HCT116 (cell line): Measurements from ENCODE around the gene ZSWIM4. TPM values are rescaled to one million over a fixed set of nuclear protein-coding genes. Genes with fewer than 3 reads are reported as not detected.

Experiments used
- ATAC-seq: fragments of 200-7000 bp; cut with Tn5 transposase; 2 replicates; pipeline ENCODE4 v1.9.1; 2020; ENCODE audit warnings: mild to moderate bottlenecking, moderate library complexity
- BruUV-seq: library from RNA; stranded (reverse); fragments of 400-500 nt; replicated peaks from 2 replicates; lab custom pipeline; 2021; lab: Mats Ljungman, UMichigan
- CTCF ChIA-PET: fragments of 300-600 bp; sonication (Branson Sonifier 250); formaldehyde crosslinking; loops from one replicate; lab custom pipeline; 2021; ENCODE audit warnings: antibody characterized with exemption; lab: Charles Lee
- POLR2A ChIA-PET: fragments of 300-600, 350-600 bp; sonication (Branson Sonifier 250); formaldehyde crosslinking; loops from one replicate; lab custom pipeline; 2021; ENCODE audit warnings: antibody characterized with exemption; lab: Charles Lee
- RAD21 ChIA-PET, 2 experiments: fragments of 300-600 bp; sonication (Branson Sonifier 250); formaldehyde crosslinking; loops; one replicate each; lab custom pipeline; 2023; ENCODE audit warnings: low total read pairs in 2 of 2; ENCODE audit not compliant: uncharacterized antibody in 2 of 2, unreplicated experiment in 2 of 2, low non-redundant PET in 1 of 2; lab: Charles Lee
- DNase-seq: peaks from one replicate; pipeline ENCODE4 v3.0.0-alpha.2; 2010; ENCODE audit warnings: low read depth, low spot score
- H2AFZ ChIP-seq: fragments of 200-600 bp; shearing (Covaris generic), sonication (generic); 2 replicates; pipeline ENCODE4 v1.6.1; 2017; ENCODE audit warnings: low read depth, mixed run types, mixed read lengths, antibody characterized with exemption, low read length; ENCODE audit not compliant: poor library complexity, severe bottlenecking
- H3K27ac ChIP-seq: 2 replicates; pipeline ENCODE4 v1.5.1; 2012; ENCODE audit warnings: low read depth, low read length
- H3K27me3 ChIP-seq: fragments of 200-600 bp; sonication (generic); 2 replicates; pipeline ENCODE4 v1.6.1; 2016; ENCODE audit warnings: mixed run types, low read length, mixed read lengths; ENCODE audit not compliant: insufficient read depth
- H3K36me3 ChIP-seq, 2 experiments: fragments of 200-500 bp in 1 of 2; fragments of 200-600 bp in 1 of 2; sonication (Bioruptor generic) in 1 of 2; sonication (generic) in 1 of 2; 2 replicates each; pipeline versions ENCODE4 v1.5.1 to v1.6.1; 2014 to 2016; ENCODE audit warnings: low read length in 2 of 2, inconsistent platforms in 1 of 2, mixed read lengths in 1 of 2, mixed run types in 1 of 2; ENCODE audit not compliant: insufficient read depth in 2 of 2, control insufficient read depth in 1 of 2
- H3K4me1 ChIP-seq, 2 experiments: fragments of 200-600 bp in 1 of 2; sonication (generic) in 1 of 2; 2 replicates each; pipeline versions ENCODE4 v1.5.1 to v1.6.1; 2012 to 2017; ENCODE audit warnings: low read length in 2 of 2, inconsistent platforms in 1 of 2, mild to moderate bottlenecking in 1 of 2, mixed read lengths in 1 of 2, mixed run types in 1 of 2, moderate library complexity in 1 of 2; ENCODE audit not compliant: insufficient read depth in 2 of 2, control insufficient read depth in 1 of 2
- H3K4me2 ChIP-seq: fragments of 200-600 bp; sonication (generic); 2 replicates; pipeline ENCODE4 v1.6.1; 2017; ENCODE audit warnings: mixed run types, low read length, mixed read lengths
- H3K4me3 ChIP-seq, 2 experiments: fragments of 200-600 bp in 1 of 2; sonication (generic) in 1 of 2; replicated peaks in 1 of 2; 2 replicates each; pipeline ENCODE4 v1.5.1; 2011 to 2016; ENCODE audit warnings: low read length in 2 of 2, control low read depth in 1 of 2, low read depth in 1 of 2, mild to moderate bottlenecking in 1 of 2, mixed read lengths in 1 of 2, mixed run types in 1 of 2
- H3K79me2 ChIP-seq: fragments of 200-600 bp; sonication (generic); 2 replicates; pipeline ENCODE4 v1.6.1; 2017; ENCODE audit warnings: mild to moderate bottlenecking, mixed run types, low read length, moderate library complexity, mixed read lengths; ENCODE audit not compliant: insufficient read depth
- H3K9ac ChIP-seq: fragments of 200-600 bp; sonication (generic); 2 replicates; pipeline ENCODE4 v1.6.1; 2016; ENCODE audit warnings: low read length, mixed read lengths
- H3K9me2 ChIP-seq: fragments of 200-600 bp; sonication (generic), shearing (Covaris generic); 2 replicates; pipeline ENCODE4 v1.6.1; 2017; ENCODE audit warnings: mixed run types, mild to moderate bottlenecking, moderate library complexity; ENCODE audit not compliant: insufficient read depth
- H3K9me3 ChIP-seq, 2 experiments: fragments of 200-500 bp in 1 of 2; fragments of 200-600 bp in 1 of 2; sonication (Bioruptor generic) in 1 of 2; sonication (generic) in 1 of 2; 2 replicates each; pipeline ENCODE4 v1.6.1; 2014 to 2017; ENCODE audit warnings: low read length in 2 of 2, mixed read lengths in 2 of 2, inconsistent platforms in 1 of 2, low read depth in 1 of 2, mild to moderate bottlenecking in 1 of 2, mixed run types in 1 of 2, moderate library complexity in 1 of 2; ENCODE audit not compliant: control insufficient read depth in 1 of 2, insufficient read depth in 1 of 2
- H4K20me1 ChIP-seq: fragments of 200-600 bp; sonication (generic), shearing (Covaris generic); 2 replicates; pipeline ENCODE4 v1.6.1; 2017; ENCODE audit warnings: mixed run types, mild to moderate bottlenecking, moderate library complexity; ENCODE audit not compliant: insufficient read depth
- CBX3 ChIP-seq: IDR thresholded peaks from 2 replicates; pipeline ENCODE4 v1.6.1; 2012; ENCODE audit warnings: low read depth
- CEBPB ChIP-seq: IDR thresholded peaks from 2 replicates; pipeline ENCODE4 v1.6.1; 2012; ENCODE audit warnings: low read depth
- EGR1 ChIP-seq: IDR thresholded peaks from 2 replicates; pipeline ENCODE4 v1.6.1; 2012; ENCODE audit warnings: low read depth
- EZH2 ChIP-seq: fragments of 200-600 bp; sonication (generic); IDR thresholded peaks from 2 replicates; pipeline ENCODE4 v1.6.1; 2017; ENCODE audit warnings: antibody characterized with exemption, mixed run types
- EZH2phosphoT487 ChIP-seq: fragments of 200-600 bp; IDR thresholded peaks from 2 replicates; pipeline ENCODE4 v1.6.1; 2018; ENCODE audit warnings: antibody characterized with exemption, borderline replicate concordance
- JUND ChIP-seq: IDR thresholded peaks from 2 replicates; pipeline ENCODE4 v1.6.1; 2012
- ZNF274 ChIP-seq: fragments of 200-500 bp; sonication (Bioruptor generic); IDR thresholded peaks from 2 replicates; pipeline ENCODE4 v1.6.1; 2014; ENCODE audit warnings: mild to moderate bottlenecking, low read depth, low read length, inconsistent platforms
- intact Hi-C: fragments of 100-400 bp; cut with micrococcal nuclease; formaldehyde crosslinking; loops from 2 replicates; pipeline ENCODE4 v1.10.0; 2022
- total RNA-seq: library from RNA; stranded (reverse); gene quantifications from one replicate; pipeline ENCODE4 v1.2.1, GENCODE V29; 2021; ENCODE audit not compliant: unreplicated experiment
- TF ChIP-seq, protein P1 (sequence below): IDR thresholded peaks from 2 replicates; pipeline ENCODE4 v1.6.1; 2011; ENCODE audit warnings: mild to moderate bottlenecking, low read length, moderate library complexity; ENCODE audit not compliant: insufficient replicate concordance; ENCODE audit errors: extremely low read depth
- TF ChIP-seq, protein P2 (sequence below), 3 experiments: fragments of 200-600 bp in 1 of 3; sonication (generic) in 1 of 3; IDR thresholded peaks in 2 of 3; conservative IDR thresholded peaks in 1 of 3; 2 replicates each; pipeline ENCODE4 v1.5.1; 2012 to 2017; ENCODE audit warnings: low read depth in 2 of 3, low read length in 2 of 3, antibody characterized with exemption in 1 of 3, borderline replicate concordance in 1 of 3, control low read depth in 1 of 3, mild to moderate bottlenecking in 1 of 3, mixed read lengths in 1 of 3, mixed run types in 1 of 3, moderate library complexity in 1 of 3; ENCODE audit not compliant: insufficient read depth in 1 of 3

Gene ZSWIM4
- total RNA-seq, 1 experiment from 2014 or later = 9.8 TPM

DNA sequence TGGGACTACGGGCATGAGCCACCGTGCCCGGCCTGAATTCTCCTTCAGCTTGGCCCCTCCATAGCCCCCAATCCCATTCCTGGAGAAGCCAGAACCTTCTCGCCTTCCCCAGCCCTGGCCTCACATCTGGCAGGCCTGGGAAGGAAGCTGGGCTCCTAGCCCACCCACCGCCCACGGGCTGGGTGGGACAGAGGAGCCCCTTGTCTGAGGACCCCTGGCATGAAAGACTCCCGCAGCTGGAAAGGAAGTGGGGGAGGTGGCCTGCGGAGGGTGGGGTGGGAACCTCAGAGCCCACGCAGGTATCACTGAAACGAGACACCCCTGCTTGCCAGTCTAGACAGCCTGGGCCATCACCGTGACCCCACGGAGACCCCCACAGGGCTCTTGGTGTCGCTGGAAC, 74.0 kb downstream of the ZSWIM4 start:
- H3K4me3 ChIP-seq = no peak overlapping the region
- TF ChIP-seq, protein P1, sequence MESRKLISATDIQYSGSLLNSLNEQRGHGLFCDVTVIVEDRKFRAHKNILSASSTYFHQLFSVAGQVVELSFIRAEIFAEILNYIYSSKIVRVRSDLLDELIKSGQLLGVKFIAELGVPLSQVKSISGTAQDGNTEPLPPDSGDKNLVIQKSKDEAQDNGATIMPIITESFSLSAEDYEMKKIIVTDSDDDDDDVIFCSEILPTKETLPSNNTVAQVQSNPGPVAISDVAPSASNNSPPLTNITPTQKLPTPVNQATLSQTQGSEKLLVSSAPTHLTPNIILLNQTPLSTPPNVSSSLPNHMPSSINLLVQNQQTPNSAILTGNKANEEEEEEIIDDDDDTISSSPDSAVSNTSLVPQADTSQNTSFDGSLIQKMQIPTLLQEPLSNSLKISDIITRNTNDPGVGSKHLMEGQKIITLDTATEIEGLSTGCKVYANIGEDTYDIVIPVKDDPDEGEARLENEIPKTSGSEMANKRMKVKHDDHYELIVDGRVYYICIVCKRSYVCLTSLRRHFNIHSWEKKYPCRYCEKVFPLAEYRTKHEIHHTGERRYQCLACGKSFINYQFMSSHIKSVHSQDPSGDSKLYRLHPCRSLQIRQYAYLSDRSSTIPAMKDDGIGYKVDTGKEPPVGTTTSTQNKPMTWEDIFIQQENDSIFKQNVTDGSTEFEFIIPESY = no peak
- no peak for TF ChIP-seq CEBPB
- no peak for TF ChIP-seq EZH2phosphoT487
- no peak for TF ChIP-seq ZNF274
- no peak for TF ChIP-seq CBX3
- TF ChIP-seq, protein P2, sequence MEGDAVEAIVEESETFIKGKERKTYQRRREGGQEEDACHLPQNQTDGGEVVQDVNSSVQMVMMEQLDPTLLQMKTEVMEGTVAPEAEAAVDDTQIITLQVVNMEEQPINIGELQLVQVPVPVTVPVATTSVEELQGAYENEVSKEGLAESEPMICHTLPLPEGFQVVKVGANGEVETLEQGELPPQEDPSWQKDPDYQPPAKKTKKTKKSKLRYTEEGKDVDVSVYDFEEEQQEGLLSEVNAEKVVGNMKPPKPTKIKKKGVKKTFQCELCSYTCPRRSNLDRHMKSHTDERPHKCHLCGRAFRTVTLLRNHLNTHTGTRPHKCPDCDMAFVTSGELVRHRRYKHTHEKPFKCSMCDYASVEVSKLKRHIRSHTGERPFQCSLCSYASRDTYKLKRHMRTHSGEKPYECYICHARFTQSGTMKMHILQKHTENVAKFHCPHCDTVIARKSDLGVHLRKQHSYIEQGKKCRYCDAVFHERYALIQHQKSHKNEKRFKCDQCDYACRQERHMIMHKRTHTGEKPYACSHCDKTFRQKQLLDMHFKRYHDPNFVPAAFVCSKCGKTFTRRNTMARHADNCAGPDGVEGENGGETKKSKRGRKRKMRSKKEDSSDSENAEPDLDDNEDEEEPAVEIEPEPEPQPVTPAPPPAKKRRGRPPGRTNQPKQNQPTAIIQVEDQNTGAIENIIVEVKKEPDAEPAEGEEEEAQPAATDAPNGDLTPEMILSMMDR (IDR thresholded peaks at IDR 0.05 in 2 of 3, conservative IDR thresholded peaks at IDR 0.05 in 1 of 3; ENCODE audit: borderline replicate concordance in 1 of 3, insufficient read depth in 1 of 3, low read depth in 2 of 3, low read length in 2 of 3) = no peak
- TF ChIP-seq EZH2 = no peak
- TF ChIP-seq EGR1 = no peak
- TF ChIP-seq JUND = no peak
- DNase-seq = no peak
- H3K27ac ChIP-seq = no peak overlapping the region
- ChIA-PET CTCF (no interaction called here), POLR2A (interaction anchor here (0.5 kb wide), 1 partner anchor 202 kb away, joined by 3 read pairs; no protein-coding TSS in a partner anchor), RAD21 (no interaction called here)
- no peak for ATAC-seq
- intact Hi-C loops = no loop called here
- H3K4me1 ChIP-seq = peaks cover 22 to 35% of the 10 kb centered on the region in 2 experiments
- H4K20me1 ChIP-seq = no peaks in the 10 kb centered on the region
- no peaks in the 10 kb centered on the region for H3K9me2 ChIP-seq
- no peak overlapping the region for H2AFZ ChIP-seq
- no TSS peak for BruUV-seq
- H3K36me3 ChIP-seq = no peaks in the 10 kb centered on the region
- H3K27me3 ChIP-seq = no peaks in the 10 kb centered on the region
- H3K4me2 ChIP-seq = no peak overlapping the region
- no peak overlapping the region for H3K9ac ChIP-seq
- no peaks in the 10 kb centered on the region for H3K79me2 ChIP-seq
- H3K9me3 ChIP-seq = no peaks in the 10 kb centered on the region
